ENCODE measurements around the gene TM4SF5.

Gene TM4SF5

GRCh38 chr17:4788807-4789700, 17.4 kb downstream of the TM4SF5 start, which contains the start of gene GLTPD2:
TSS of gene GLTPD2 (plus strand) at chr17:4788964. CDS start at chr17:4789012, 48 bp downstream.
- in situ Hi-C loops (cut with MboI; ENCODE audit: low sequenced_read_pairs) = no loop called here

DNA sequence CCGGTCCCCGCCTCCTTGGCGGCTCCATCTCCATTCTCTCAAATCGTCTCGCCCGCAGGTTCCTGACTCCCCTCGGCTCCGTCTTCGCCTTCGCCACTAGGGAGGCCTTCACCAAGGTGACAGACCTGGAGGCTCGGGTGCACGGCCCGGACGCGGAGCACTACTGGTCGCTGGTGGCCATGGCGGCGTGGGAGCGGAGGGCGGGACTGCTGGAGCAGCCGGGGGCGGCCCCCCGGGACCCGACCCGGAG, 17.9 kb downstream of the TM4SF5 start:
- in situ Hi-C loops (cut with MboI; ENCODE audit: low sequenced_read_pairs) = no loop called here

GRCh38 chr17:4789951-4790704, 18.4 kb downstream of the TM4SF5 start:
- in situ Hi-C loops (cut with MboI; ENCODE audit: low sequenced_read_pairs) = no loop called here

GRCh38 chr17:4790705-4791088, 19.0 kb downstream of the TM4SF5 start:
- in situ Hi-C loops (cut with MboI; ENCODE audit: low sequenced_read_pairs) = no loop called here

DNA sequence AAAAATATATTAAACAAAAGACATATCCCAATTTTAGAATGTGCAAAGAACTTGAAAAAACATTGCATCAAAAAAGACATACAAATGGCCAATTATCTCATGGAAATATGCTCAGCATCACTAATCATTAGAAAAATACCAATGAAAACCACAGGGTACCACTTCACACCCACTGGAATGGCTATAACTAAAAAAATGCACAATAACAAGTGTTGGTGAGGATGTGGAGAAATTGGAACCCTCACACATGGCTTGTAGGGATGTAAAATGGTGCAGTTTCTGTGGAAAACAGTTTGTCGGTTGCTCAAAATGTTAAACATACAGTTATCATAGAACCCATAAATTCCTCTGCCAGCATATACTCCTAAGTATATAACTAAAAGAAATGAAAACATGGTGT, 23.5 kb downstream of the TM4SF5 start:
- in situ Hi-C loops (cut with MboI; ENCODE audit: low sequenced_read_pairs) = no loop called here

- in situ Hi-C loops (cut with MboI; ENCODE audit: low sequenced_read_pairs) = no loop called here
Observed at GRCh38 chr17:4796552-4796920, 24.9 kb downstream of the TM4SF5 start.

DNA sequence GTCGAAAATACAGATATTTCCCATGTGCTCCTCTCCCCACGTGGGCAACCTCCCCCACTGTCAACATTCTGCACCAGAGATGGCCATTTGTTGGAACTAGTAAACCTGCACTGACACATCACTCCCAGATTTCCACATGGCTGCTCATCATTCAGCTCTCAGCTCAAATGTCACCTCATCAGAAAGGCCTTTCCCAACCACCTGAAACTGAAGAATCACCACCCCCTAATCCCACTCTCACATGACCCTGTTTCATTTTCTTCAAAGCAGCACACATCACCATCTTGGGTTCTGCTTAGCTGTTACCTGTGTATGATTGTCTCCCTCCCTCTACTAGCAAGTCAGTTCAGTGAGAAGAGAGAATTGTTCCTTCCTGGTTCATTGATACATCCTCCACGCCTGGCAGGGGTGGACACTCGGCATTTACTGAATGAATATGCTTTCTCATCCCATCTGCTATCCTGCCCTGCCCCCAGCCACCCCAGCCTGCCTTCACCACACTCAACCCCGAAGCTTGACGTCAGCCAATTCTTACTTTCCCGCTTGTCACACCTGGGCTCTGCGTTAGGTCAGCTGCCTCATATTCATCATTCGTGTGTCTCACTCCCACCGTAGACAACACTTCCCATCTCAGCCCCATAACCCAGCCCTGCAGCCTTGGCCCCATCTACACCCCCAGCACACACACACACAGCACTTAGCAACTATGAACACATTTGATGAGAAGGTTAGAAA, 28.9 kb downstream of the TM4SF5 start:
- in situ Hi-C loops (cut with MboI; ENCODE audit: low sequenced_read_pairs) = no loop called here

GRCh38 chr17:4802228-4802627, 30.5 kb downstream of the TM4SF5 start, which contains the start of gene C17orf114:
TSS of gene C17orf114 (minus strand) at chr17:4802328.
- in situ Hi-C loops (cut with MboI; ENCODE audit: low sequenced_read_pairs) = no loop called here

DNA sequence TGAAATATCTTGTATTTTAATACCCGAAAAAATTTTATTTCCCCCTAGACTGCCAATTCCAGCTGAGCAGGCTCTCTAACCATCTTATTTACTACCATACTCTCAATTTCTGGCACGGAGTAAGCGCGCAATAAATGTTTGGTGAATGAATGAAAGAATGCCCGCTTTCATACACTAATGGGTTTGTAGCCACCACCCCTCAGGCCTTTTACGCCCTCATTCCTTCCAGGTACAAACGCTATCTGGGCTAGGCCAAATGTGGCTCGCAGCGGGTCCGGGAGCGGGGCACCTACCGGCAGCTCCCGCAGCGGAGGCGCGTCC, 34.7 kb downstream of the TM4SF5 start:
- in situ Hi-C loops (cut with MboI; ENCODE audit: low sequenced_read_pairs) = no loop called here

GRCh38 chr17:4806777-4807604, 35.3 kb downstream of the TM4SF5 start, which contains the start of gene PLD2:
TSS of gene PLD2 (plus strand) at chr17:4807152. CDS start at chr17:4807773, 621 bp downstream.
- in situ Hi-C loops (cut with MboI; ENCODE audit: low sequenced_read_pairs) = no loop called here

DNA sequence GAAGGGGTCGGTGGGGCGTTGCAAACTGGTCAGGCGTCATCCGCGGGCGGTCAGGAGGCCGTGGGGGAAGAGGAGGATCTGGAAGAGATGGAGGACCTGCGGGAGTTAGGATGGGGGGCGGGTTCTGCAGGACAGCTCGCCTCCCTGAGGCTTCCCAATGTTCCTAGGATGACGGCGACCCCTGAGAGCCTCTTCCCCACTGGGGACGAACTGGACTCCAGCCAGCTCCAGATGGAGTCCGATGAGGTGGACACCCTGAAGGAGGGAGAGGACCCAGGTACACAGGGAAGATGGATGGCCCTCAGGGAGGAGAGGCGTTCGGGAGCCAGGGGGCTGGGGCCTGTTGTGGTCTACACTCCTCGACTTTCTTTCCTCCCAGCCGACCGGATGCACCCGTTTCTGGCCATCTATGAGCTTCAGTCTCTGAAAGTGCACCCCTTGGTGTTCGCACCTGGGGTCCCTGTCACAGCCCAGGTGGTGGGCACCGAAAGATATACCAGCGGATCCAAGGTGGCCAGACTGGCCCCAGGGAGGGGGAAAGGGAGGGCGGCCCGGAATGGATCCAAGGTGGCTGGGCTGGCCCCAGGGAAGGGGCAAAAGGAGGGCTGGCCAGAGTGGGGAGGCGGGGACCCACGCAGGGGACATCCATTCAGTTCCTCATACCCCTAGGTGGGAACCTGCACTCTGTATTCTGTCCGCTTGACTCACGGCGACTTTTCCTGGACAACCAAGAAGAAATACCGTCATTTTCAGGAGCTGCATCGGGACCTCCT, 36.1 kb downstream of the TM4SF5 start:
- in situ Hi-C loops (cut with MboI; ENCODE audit: low sequenced_read_pairs) = no loop called here

GRCh38 chr17:4808378-4808767, 36.7 kb downstream of the TM4SF5 start:
- in situ Hi-C loops (cut with MboI; ENCODE audit: low sequenced_read_pairs) = no loop called here

DNA sequence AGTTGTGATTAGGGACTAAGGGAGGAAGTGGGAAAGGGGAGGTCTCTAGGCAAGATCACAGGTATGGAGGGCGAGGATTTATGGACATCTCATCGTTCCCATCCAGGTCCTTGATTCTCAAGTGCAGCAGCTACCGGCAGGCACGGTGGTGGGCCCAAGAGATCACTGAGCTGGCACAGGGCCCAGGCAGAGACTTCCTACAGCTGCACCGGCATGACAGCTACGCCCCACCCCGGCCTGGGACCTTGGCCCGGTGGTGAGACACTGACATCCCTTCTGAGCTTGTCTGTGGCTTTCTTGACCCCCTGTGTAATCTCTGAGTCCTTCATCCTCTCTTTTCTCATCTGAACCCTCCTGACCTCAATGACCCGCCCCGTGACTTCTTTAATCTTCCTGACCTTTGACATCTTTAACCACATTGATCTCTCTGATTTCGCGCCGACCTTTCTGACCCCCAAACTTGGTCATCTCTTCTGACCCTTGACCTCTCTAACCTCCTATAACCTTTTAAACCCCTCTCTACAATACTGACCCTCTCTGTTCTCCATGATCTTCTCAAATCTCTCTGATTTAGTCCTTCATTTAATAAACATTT, 39.1 kb downstream of the TM4SF5 start:
- in situ Hi-C loops (cut with MboI; ENCODE audit: low sequenced_read_pairs) = no loop called here

- in situ Hi-C loops (cut with MboI; ENCODE audit: low sequenced_read_pairs) = no loop called here
Observed at GRCh38 chr17:4811471-4811870, 39.8 kb downstream of the TM4SF5 start.

DNA sequence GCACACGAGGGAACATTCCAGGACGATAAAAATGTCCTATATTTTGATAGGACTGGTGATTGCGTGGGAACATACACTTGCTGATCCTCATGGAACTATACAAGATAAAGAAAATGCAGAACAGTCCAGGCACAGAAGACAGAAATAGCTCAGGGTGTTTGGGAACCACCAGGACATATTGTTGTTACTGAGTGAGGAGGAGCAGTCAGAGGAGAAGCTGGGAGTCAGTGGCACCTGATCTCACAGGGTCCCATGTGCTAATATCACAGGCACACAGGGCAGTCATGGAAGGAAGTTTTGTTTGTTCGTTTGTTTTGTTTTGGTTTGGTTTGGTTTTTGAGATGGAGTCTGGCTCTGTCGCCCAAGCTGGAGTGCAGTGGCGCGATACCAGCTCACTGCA, 41.0 kb downstream of the TM4SF5 start:
- in situ Hi-C loops (cut with MboI; ENCODE audit: low sequenced_read_pairs) = no loop called here

GRCh38 chr17:4815043-4815675, 43.5 kb downstream of the TM4SF5 start:
- in situ Hi-C loops (cut with MboI; ENCODE audit: low sequenced_read_pairs) = no loop called here

DNA sequence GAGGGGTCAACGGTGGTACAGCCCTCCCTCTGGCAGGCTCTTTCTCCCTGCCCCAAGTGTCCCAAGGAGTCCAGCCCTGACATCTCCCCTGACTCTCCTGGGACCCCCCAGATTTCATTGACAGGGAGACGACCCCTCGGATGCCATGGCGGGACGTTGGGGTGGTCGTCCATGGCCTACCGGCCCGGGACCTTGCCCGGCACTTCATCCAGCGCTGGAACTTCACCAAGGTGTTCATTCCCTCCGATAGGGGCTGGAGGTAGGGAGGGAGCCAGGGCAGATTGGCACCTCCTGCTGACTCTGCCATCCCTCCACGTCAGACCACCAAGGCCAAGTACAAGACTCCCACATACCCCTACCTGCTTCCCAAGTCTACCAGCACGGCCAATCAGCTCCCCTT, 45.1 kb downstream of the TM4SF5 start:
- in situ Hi-C loops (cut with MboI; ENCODE audit: low sequenced_read_pairs) = no loop called here

DNA sequence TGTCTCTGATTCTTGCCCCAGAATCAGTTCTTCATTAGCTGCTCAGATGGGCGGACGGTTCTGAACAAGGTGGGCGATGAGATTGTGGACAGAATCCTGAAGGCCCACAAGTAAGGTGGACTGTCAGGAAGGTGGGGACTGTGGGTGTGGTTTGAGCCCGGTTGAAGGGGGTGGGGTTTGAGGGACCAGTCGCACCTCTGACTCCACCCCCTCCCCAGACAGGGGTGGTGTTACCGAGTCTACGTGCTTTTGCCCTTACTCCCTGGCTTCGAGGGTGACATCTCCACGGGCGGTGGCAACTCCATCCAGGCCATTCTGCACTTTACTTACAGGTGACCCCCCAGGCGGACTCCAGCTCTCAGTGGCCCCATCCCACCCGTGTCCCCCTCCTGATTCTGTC, 46.6 kb downstream of the TM4SF5 start:
- in situ Hi-C loops (cut with MboI; ENCODE audit: low sequenced_read_pairs) = no loop called here

- in situ Hi-C loops (cut with MboI; ENCODE audit: low sequenced_read_pairs) = no loop called here
Observed at GRCh38 chr17:4822835-4823234, 51.1 kb downstream of the TM4SF5 start.

Data from HL-60/S4 treated with retinoic acid at 250 ng/mL for 4 days and 3 days (cell line).